EL (cell line): Measurements from ENCODE around the gene RNFT1.

Experiments
- DNase-seq: peaks from one replicate; pipeline ENCODE4 v3.0.0-alpha.2; 2016

Gene RNFT1

GRCh38 chr17:59916446-59916845 is 48.1 kb downstream of the RNFT1 start:
- no peak for DNase-seq

DNA sequence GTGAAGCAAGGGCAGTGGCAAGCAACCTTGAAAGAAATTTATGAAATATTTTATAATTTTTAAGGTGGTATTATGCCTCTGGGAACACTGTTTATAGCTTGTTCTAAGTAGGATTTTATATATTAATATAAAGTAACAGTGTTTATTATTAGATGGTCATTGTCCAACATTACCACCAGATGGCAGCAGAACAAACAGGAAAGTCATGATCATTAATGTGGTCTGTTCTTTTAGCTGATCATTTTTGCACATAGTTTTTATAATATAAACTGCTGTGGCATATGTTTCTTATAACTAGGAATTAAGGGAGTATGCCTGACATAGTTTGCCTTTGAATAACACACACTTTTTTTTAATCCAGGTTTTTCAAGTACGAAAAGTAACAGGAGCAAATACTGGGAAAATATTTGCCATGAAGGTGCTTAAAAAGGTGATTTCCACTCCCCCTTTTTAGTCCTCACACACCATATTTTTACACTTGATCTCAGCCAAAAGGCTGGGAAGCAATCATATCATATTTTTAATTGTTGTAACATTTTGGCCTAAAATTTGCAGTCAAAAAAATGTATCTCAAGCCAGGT is 50.2 kb downstream of the RNFT1 start:
- DNase-seq = peak; percentile 44

DNA sequence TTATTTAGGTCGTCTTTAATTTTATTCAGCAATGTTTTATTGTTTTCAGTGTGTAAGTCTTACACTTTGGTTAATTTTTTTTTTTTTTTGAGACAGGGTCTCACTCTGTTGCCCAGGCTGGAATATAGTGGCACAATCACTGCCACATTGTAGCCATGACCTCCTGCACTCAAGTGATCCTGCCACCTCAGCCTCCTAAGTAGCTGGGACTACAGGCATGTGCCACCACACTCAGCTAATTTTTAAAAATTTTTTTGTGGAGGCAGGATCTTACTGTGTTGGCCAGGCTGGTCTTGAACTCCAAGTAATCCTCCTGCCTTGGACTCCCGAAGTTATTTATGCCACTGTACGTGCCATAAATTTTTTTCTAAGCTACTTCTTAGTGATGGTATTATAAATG is 57.1 kb downstream of the RNFT1 start:
- no peak for DNase-seq

DNA sequence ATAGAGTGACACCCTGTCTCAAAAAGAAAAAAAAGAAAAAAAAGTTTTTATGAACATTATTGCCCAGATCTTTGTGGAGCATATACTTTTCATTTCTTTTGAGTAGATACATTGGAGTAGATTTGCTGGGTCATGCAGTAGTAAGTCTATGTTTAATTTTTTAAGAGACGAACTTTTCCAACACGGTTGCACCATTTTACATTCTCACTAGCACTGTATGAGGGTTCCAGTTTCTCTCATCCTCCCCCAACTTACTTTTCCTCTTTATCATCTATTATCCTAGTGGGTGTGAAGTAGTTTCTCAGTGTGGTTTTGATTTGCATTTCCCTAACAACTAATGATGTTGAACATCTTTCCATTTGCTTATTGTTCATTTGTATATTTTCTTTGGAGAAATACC is 61.1 kb downstream of the RNFT1 start:
- DNase-seq = no peak
